ENCODE measurements around the gene CD22. TPM values are rescaled to one million over a fixed set of nuclear protein-coding genes. Genes with fewer than 3 reads are reported as not detected.

The CD22 gene
- total and polyA plus RNA-seq, 2 of the 13 experiments (the other 11 are each of a cell fraction or from before 2014, with no cell fraction given), result 0.71 to 1.7 TPM

DNA sequence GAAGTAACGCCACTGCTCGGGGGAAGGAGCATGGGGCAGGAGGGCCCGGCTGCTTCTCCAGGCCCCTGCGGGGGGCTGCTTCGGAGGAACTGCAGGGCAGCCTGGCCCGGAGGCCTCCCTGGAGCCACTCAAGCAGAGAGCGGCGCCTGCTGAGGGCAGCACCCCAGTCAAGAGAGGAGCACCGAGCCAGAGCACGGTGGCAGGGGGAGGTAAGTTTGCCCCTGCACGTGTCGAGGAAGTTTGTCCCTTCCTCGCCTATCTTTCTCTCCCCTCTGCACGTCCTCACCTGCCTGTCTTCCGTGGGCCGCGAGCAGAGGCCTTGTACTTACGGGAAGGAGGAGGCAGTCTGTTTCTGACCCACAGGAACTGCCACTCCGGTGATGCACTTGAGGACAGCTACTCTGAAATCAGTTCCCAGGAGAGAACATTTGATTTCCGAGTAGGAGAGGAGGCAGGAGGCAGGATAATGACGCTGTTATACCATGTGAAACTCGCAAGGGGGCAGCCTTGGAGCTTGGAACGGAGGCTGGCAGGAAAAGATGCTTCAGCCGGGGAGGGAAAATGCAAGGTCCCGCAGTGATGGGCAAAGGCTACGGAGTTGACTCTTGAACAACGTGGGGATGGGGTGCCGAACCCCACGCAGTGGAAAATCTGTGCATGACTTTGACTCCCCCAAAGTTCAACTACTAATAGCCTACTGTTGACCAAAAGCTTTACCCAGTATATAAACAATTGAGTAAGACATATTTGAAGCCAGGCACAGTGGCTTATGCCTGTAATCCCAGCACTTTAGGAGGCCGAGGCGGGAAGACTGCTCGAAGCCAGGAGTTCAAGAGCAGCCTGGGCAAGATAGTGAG, 23.7 kb downstream of the CD22 start (continued):
- TF ChIP-seq BHLHE40 (IDR thresholded peaks at IDR 0.05; ENCODE audit: low read length), result no peak
- TF ChIP-seq MEIS2 (CRISPR knock-in tag; IDR thresholded peaks at IDR 0.05), result no peak
- 0 out of 2 replicates have a peak, but pooled peaks have one; percentile 12 for TF ChIP-seq SOX5 (CRISPR knock-in tag; IDR thresholded peaks at IDR 0.05; ENCODE audit: borderline replicate concordance)
- TF ChIP-seq, protein P1, sequence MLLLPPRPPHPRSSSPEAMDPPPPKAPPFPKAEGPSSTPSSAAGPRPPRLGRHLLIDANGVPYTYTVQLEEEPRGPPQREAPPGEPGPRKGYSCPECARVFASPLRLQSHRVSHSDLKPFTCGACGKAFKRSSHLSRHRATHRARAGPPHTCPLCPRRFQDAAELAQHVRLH (CRISPR knock-in tag; IDR thresholded peaks at IDR 0.05; ENCODE audit: borderline replicate concordance, low read depth), result no peak
- TF ChIP-seq, protein P2, sequence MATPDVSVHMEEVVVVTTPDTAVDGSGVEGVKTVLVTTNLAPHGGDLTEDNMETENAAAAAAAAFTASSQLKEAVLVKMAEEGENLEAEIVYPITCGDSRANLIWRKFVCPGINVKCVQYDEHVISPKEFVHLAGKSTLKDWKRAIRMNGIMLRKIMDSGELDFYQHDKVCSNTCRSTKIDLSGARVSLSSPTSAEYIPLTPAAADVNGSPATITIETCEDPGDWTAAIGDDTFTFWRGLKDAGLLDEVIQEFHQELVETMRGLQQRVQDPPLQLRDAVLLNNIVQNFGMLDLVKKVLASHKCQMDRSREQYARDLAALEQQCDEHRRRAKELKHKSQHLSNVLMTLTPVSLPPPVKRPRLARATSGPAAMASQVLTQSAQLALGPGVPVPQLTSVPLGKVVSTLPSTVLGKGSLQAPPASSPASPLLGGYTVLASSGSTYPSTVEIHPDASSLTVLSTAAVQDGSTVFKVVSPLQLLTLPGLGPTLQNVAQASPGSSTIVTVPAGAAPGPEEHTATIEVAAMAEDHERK (CRISPR knock-in tag; IDR thresholded peaks at IDR 0.05; ENCODE audit: low read depth), result no peak
- TF ChIP-seq SALL2 (CRISPR knock-in tag; IDR thresholded peaks at IDR 0.05), result no peak
- TF ChIP-seq, protein P3, sequence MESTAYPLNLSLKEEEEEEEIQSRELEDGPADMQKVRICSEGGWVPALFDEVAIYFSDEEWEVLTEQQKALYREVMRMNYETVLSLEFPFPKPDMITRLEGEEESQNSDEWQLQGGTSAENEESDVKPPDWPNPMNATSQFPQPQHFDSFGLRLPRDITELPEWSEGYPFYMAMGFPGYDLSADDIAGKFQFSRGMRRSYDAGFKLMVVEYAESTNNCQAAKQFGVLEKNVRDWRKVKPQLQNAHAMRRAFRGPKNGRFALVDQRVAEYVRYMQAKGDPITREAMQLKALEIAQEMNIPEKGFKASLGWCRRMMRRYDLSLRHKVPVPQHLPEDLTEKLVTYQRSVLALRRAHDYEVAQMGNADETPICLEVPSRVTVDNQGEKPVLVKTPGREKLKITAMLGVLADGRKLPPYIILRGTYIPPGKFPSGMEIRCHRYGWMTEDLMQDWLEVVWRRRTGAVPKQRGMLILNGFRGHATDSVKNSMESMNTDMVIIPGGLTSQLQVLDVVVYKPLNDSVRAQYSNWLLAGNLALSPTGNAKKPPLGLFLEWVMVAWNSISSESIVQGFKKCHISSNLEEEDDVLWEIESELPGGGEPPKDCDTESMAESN (CRISPR knock-in tag; conservative IDR thresholded peaks at IDR 0.05), result no peak
- no peak for TF ChIP-seq PRPF4 (IDR thresholded peaks at IDR 0.05; ENCODE audit: low read depth, low read length, poor library complexity, severe bottlenecking)
- TF ChIP-seq ZMYM4 (CRISPR knock-in tag; IDR thresholded peaks at IDR 0.05), result no peak
- no peak for TF ChIP-seq ZNF251 (CRISPR knock-in tag; IDR thresholded peaks at IDR 0.05)
- TF ChIP-seq ZNF747 (CRISPR knock-in tag; IDR thresholded peaks at IDR 0.05; ENCODE audit: borderline replicate concordance), result no peak
- no peak for TF ChIP-seq ZNF75D (CRISPR knock-in tag; IDR thresholded peaks at IDR 0.05; ENCODE audit: borderline replicate concordance)
- TF ChIP-seq MED1 (CRISPR knock-in tag; IDR thresholded peaks at IDR 0.05), result 0 out of 2 replicates have a peak, but pooled peaks have one; percentile 40
- TF ChIP-seq, protein P4, sequence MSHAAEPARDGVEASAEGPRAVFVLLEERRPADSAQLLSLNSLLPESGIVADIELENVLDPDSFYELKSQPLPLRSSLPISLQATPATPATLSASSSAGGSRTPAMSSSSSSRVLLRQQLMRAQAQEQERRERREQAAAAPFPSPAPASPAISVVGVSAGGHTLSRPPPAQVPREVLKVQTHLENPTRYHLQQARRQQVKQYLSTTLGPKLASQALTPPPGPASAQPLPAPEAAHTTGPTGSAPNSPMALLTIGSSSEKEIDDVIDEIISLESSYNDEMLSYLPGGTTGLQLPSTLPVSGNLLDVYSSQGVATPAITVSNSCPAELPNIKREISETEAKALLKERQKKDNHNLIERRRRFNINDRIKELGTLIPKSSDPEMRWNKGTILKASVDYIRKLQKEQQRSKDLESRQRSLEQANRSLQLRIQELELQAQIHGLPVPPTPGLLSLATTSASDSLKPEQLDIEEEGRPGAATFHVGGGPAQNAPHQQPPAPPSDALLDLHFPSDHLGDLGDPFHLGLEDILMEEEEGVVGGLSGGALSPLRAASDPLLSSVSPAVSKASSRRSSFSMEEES (CRISPR knock-in tag; IDR thresholded peaks at IDR 0.05), result no peak
- no peak for TF ChIP-seq ZNF564 (CRISPR knock-in tag; IDR thresholded peaks at IDR 0.05)
- no peak; the same call in 1 of the 2 replicates for TF ChIP-seq BCL6 (CRISPR knock-in tag; IDR thresholded peaks at IDR 0.05)
- TF ChIP-seq EP300 (IDR thresholded peaks at IDR 0.05; ENCODE audit: low read depth in 2 of 2, low read length in 2 of 2), result no peak
- TF ChIP-seq EP300 (CRISPR knock-in tag; IDR thresholded peaks at IDR 0.05; ENCODE audit: borderline replicate concordance), result no peak
- TF ChIP-seq SAP130 (CRISPR knock-in tag; IDR thresholded peaks at IDR 0.05; ENCODE audit: low read depth), result peak; percentile 18; the same call in 1 of the 2 replicates
- TF ChIP-seq ZKSCAN5 (CRISPR knock-in tag; IDR thresholded peaks at IDR 0.05), result no peak
- TF ChIP-seq, protein P5, sequence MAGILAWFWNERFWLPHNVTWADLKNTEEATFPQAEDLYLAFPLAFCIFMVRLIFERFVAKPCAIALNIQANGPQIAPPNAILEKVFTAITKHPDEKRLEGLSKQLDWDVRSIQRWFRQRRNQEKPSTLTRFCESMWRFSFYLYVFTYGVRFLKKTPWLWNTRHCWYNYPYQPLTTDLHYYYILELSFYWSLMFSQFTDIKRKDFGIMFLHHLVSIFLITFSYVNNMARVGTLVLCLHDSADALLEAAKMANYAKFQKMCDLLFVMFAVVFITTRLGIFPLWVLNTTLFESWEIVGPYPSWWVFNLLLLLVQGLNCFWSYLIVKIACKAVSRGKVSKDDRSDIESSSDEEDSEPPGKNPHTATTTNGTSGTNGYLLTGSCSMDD (CRISPR knock-in tag; IDR thresholded peaks at IDR 0.05), result no peak
- no peak for TF ChIP-seq TMF1 (CRISPR knock-in tag; IDR thresholded peaks at IDR 0.05; ENCODE audit: low read depth)
- no peak for TF ChIP-seq ZFP36L1 (CRISPR knock-in tag; IDR thresholded peaks at IDR 0.05)
- TF ChIP-seq ZNF713 (CRISPR knock-in tag; IDR thresholded peaks at IDR 0.05), result no peak
- TF ChIP-seq ZNF644 (CRISPR knock-in tag; IDR thresholded peaks at IDR 0.05; ENCODE audit: low read depth), result no peak
- no peak for TF ChIP-seq ADNP (CRISPR knock-in tag; IDR thresholded peaks at IDR 0.05)

Measured in HepG2 (cell line).